Trophoblast cell (in vitro differentiated cells and primary cell): ENCODE measurements around the gene PPP2R2D.
A peak's percentile ranks its signal among the peaks of the same experiment; 100 is the strongest.

Experiments used
- DNase-seq, 2 donors: peaks; one replicate each; pipeline ENCODE4 v3.0.0-alpha.2; 2016
- H2AFZ ChIP-seq: 2 replicates; pipeline ENCODE4 v1.6.1; 2013; ENCODE audit warnings: low read length, moderate library complexity, mild to moderate bottlenecking; ENCODE audit not compliant: insufficient read depth, poor library complexity
- H2AK5ac ChIP-seq: 2 replicates; pipeline ENCODE4 v1.6.1; 2013; ENCODE audit warnings: mild to moderate bottlenecking, low read length
- H2BK120ac ChIP-seq: 2 replicates; pipeline ENCODE4 v1.6.1; 2013; ENCODE audit warnings: low read length, mild to moderate bottlenecking, moderate library complexity; ENCODE audit not compliant: insufficient read depth, poor library complexity
- H2BK12ac ChIP-seq: 2 replicates; pipeline ENCODE4 v1.6.1; 2013; ENCODE audit warnings: mild to moderate bottlenecking, low read length, moderate library complexity
- H2BK5ac ChIP-seq: 2 replicates; pipeline ENCODE4 v1.6.1; 2013; ENCODE audit warnings: low read length, low read depth, moderate library complexity, mild to moderate bottlenecking; ENCODE audit not compliant: poor library complexity
- H3K14ac ChIP-seq: 2 replicates; pipeline ENCODE4 v1.6.1; 2013; ENCODE audit warnings: mild to moderate bottlenecking, low read length
- H3K18ac ChIP-seq: 2 replicates; pipeline ENCODE4 v1.6.1; 2013; ENCODE audit warnings: mild to moderate bottlenecking, low read length
- H3K23ac ChIP-seq: 2 replicates; pipeline ENCODE4 v1.6.1; 2013; ENCODE audit warnings: low read length
- H3K27ac ChIP-seq: 2 replicates; pipeline ENCODE4 v1.5.1; 2013; ENCODE audit warnings: low read depth, mild to moderate bottlenecking, inconsistent platforms, low read length, moderate library complexity
- H3K27me3 ChIP-seq: 2 replicates; pipeline ENCODE4 v1.6.1; 2013; ENCODE audit warnings: inconsistent platforms, mild to moderate bottlenecking, low read length, moderate library complexity; ENCODE audit not compliant: insufficient read depth
- H3K36me3 ChIP-seq, 2 experiments: 1 replicate in 1 of 2; 2 replicates in 1 of 2; pipeline ENCODE4 v1.6.1; 2013; ENCODE audit warnings: low read length in 2 of 2, mild to moderate bottlenecking in 2 of 2, moderate library complexity in 1 of 2; ENCODE audit not compliant: insufficient read depth in 2 of 2, control insufficient read depth in 1 of 2
- H3K4ac ChIP-seq: 2 replicates; pipeline ENCODE4 v1.6.1; 2013; ENCODE audit warnings: low read depth, mild to moderate bottlenecking, low read length, moderate library complexity
- H3K4me1 ChIP-seq, 2 experiments: 1 replicate in 1 of 2; 2 replicates in 1 of 2; pipeline ENCODE4 v1.6.1; 2013; ENCODE audit warnings: low read length in 2 of 2, mild to moderate bottlenecking in 2 of 2, moderate library complexity in 1 of 2; ENCODE audit not compliant: insufficient read depth in 2 of 2, control insufficient read depth in 1 of 2
- H3K4me2 ChIP-seq: 2 replicates; pipeline ENCODE4 v1.6.1; 2013; ENCODE audit warnings: inconsistent platforms, mild to moderate bottlenecking, low read length, moderate library complexity
- H3K4me3 ChIP-seq: 2 replicates; pipeline ENCODE4 v1.5.1; 2013; ENCODE audit warnings: mild to moderate bottlenecking, low read depth, low read length, inconsistent platforms
- H3K79me1 ChIP-seq: one replicate; pipeline ENCODE4 v1.6.1; 2013; ENCODE audit warnings: low read length
- H3K79me2 ChIP-seq: 2 replicates; pipeline ENCODE4 v1.6.1; 2013; ENCODE audit warnings: low read length, mild to moderate bottlenecking; ENCODE audit not compliant: control insufficient read depth, insufficient read depth, poor library complexity
- H3K9ac ChIP-seq: 2 replicates; pipeline ENCODE4 v1.6.1; 2013; ENCODE audit warnings: mild to moderate bottlenecking, low read length
- H3K9me3 ChIP-seq: 2 replicates; pipeline ENCODE4 v1.6.1; 2013; ENCODE audit warnings: low read depth, mild to moderate bottlenecking, control low read depth, inconsistent platforms, low read length; ENCODE audit not compliant: insufficient read depth
- H4K12ac ChIP-seq: 2 replicates; pipeline ENCODE4 v1.6.1; 2013; ENCODE audit warnings: low read depth, mild to moderate bottlenecking, low read length, moderate library complexity
- H4K8ac ChIP-seq: 2 replicates; pipeline ENCODE4 v1.6.1; 2013; ENCODE audit warnings: low read depth, mild to moderate bottlenecking, low read length, moderate library complexity
- H4K91ac ChIP-seq: one replicate; pipeline ENCODE4 v1.6.1; 2013; ENCODE audit warnings: low read depth, mild to moderate bottlenecking, low read length, moderate library complexity
- WGBS: extraction: QIAGEN DNeasy Blood & Tissue Kit; methylation state at CpG from one replicate; pipeline ENCODE4 v1.1.7; 2013; ENCODE audit warnings: missing lambda C conversion rate; ENCODE audit not compliant: insufficient read length, insufficient coverage; ENCODE audit errors: extremely low coverage; 5-methylcytosine and 5-hydroxymethylcytosine counted together

The PPP2R2D gene

DNA sequence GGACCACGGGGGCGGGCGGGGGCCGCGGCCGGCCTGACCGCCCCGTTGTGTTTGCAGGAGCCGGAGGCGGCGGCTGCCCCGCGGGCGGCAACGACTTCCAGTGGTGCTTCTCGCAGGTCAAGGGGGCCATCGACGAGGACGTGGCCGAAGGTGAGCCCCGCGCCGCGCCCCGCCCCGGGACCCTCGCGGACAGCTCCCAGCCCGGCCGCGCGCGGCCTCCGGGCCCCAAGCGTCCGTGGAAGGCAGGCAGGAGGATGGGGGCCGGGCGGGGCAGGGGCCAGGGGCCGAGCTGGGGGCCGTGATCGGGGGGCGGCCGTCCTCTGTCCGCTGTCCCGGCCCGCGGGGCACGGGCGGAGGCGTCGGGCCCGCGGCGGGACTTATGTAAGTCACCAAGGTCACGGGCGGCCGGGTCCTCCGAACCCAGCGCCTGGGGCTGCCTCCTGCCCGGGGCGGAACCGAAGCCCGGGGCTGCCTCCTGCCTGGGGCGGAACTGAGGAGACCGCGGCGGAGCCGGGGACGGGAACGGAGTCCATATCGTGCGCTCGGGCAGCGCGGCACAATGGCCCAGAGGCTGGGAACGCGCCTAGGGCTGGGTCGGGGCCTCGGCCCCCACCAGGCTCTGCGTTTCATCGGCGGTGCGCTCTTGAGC, 497 bp downstream of the PPP2R2D start:
- peak overlapping the region; percentile 93 for H3K9ac ChIP-seq
- peaks cover 7 to 8% of the 10 kb centered on the region in 2 experiments for H3K36me3 ChIP-seq
- H3K4me1 ChIP-seq: peaks cover 12 to 15% of the 10 kb centered on the region in 2 experiments
- no peaks in the 10 kb centered on the region for H3K27me3 ChIP-seq
- H2AFZ ChIP-seq: peak overlapping the region; percentile 62
- H4K8ac ChIP-seq: peak overlapping the region; percentile 94
- WGBS: no CpG with 5 or more reads among the region's 83 CpGs
- no peak overlapping the region for H3K23ac ChIP-seq
- peak overlapping the region; percentile 51 for H3K27ac ChIP-seq
- peak overlapping the region; percentile 97 for H3K18ac ChIP-seq
- peak overlapping the region; percentile 98 for H3K4ac ChIP-seq
- H3K79me2 ChIP-seq: peaks cover 22% of the 10 kb centered on the region
- H2AK5ac ChIP-seq: peak overlapping the region; percentile 92
- no peaks in the 10 kb centered on the region for H3K9me3 ChIP-seq
- peaks cover 11% of the 10 kb centered on the region for H3K79me1 ChIP-seq
- no peak overlapping the region for H2BK12ac ChIP-seq
- peak overlapping the region; percentile 92 for H2BK120ac ChIP-seq
- H4K12ac ChIP-seq: peak overlapping the region; percentile 76
- peak overlapping the region; percentile 77 for H2BK5ac ChIP-seq
- H4K91ac ChIP-seq: peak overlapping the region; percentile 90
- peak overlapping the region; percentile 75 for H3K4me2 ChIP-seq
- peak overlapping the region; percentile 99 for H3K14ac ChIP-seq
- H3K4me3 ChIP-seq: peak overlapping the region; percentile 94
- peak; percentile 17 to 68 for DNase-seq

DNA sequence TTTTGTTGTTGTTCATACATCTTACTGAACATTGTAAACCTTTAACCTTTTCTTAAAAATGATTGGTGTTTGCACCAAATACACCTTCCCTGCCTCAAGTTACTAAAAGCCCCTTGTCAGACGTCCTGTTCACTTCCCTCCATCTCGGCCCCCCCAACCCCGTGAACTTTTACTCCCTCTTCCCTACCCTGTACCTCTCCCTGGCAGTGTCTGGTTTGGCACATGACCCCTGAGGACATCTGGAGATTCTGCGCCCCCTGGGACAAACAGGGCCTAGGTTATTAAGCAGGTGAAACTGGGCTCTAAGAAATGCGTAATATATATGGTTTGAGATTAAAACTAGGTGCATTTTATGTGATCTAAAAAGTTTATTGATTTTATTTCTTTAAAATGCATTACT, 1.4 kb downstream of the PPP2R2D start:
- no peak overlapping the region for H2AK5ac ChIP-seq
- H4K8ac ChIP-seq: no peak overlapping the region
- no peak overlapping the region for H3K9ac ChIP-seq
- peaks cover 22% of the 10 kb centered on the region for H3K79me2 ChIP-seq
- H3K4me3 ChIP-seq: no peak overlapping the region
- H3K79me1 ChIP-seq: peaks cover 11% of the 10 kb centered on the region
- DNase-seq: no peak
- no peak overlapping the region for H3K14ac ChIP-seq
- H3K36me3 ChIP-seq: peaks cover 7 to 10% of the 10 kb centered on the region in 2 experiments
- H2AFZ ChIP-seq: no peak overlapping the region
- no CpG with 5 or more reads among the region's 5 CpGs for WGBS
- H3K27ac ChIP-seq: no peak overlapping the region
- no peak overlapping the region for H4K12ac ChIP-seq
- H2BK12ac ChIP-seq: no peak overlapping the region
- H2BK5ac ChIP-seq: no peak overlapping the region
- no peak overlapping the region for H3K23ac ChIP-seq
- H3K4me2 ChIP-seq: peak overlapping the region; percentile 75
- H2BK120ac ChIP-seq: no peak overlapping the region
- H3K18ac ChIP-seq: no peak overlapping the region
- peaks cover 12 to 15% of the 10 kb centered on the region in 2 experiments for H3K4me1 ChIP-seq
- H3K27me3 ChIP-seq: no peaks in the 10 kb centered on the region
- H4K91ac ChIP-seq: no peak overlapping the region
- H3K9me3 ChIP-seq: no peaks in the 10 kb centered on the region
- H3K4ac ChIP-seq: peak overlapping the region; percentile 96

DNA sequence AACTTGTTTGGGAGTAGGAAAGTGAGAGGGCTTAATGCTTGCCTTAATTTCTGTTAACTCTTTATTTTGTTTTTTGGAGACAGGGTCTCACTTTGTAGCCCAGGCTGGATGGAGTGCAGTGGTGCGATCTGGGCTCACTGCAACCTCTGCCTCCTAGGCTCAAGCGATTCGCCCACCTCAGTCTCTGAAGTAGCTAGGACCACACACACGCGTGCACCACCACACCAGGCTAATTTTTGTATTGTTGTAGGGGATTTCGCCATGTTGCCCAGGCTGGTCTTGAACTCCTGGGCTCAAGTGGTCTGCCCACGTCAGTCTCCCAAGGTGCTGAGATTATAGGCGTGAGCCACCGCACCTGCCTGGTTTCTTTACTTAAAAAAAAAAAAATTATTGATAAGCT, 1.9 kb downstream of the PPP2R2D start:
- no peak overlapping the region for H3K18ac ChIP-seq
- H3K4me1 ChIP-seq: peaks cover 12% of the 10 kb centered on the region in 2 experiments
- WGBS: no CpG with 5 or more reads among the region's 9 CpGs
- H3K27ac ChIP-seq: no peak overlapping the region
- DNase-seq: no peak
- no peak overlapping the region for H4K12ac ChIP-seq
- no peak overlapping the region for H3K4me3 ChIP-seq
- H3K79me2 ChIP-seq: peaks cover 22% of the 10 kb centered on the region
- no peak overlapping the region for H4K91ac ChIP-seq
- H2BK12ac ChIP-seq: no peak overlapping the region
- no peaks in the 10 kb centered on the region for H3K9me3 ChIP-seq
- H4K8ac ChIP-seq: no peak overlapping the region
- no peak overlapping the region for H2AK5ac ChIP-seq
- H2BK5ac ChIP-seq: no peak overlapping the region
- no peak overlapping the region for H3K9ac ChIP-seq
- H2AFZ ChIP-seq: peak overlapping the region; percentile 25
- peaks cover 7 to 10% of the 10 kb centered on the region in 2 experiments for H3K36me3 ChIP-seq
- H3K4ac ChIP-seq: peak overlapping the region; percentile 93
- H3K27me3 ChIP-seq: no peaks in the 10 kb centered on the region
- no peak overlapping the region for H2BK120ac ChIP-seq
- no peak overlapping the region for H3K14ac ChIP-seq
- H3K4me2 ChIP-seq: no peak overlapping the region
- H3K79me1 ChIP-seq: peaks cover 11% of the 10 kb centered on the region
- no peak overlapping the region for H3K23ac ChIP-seq

DNA sequence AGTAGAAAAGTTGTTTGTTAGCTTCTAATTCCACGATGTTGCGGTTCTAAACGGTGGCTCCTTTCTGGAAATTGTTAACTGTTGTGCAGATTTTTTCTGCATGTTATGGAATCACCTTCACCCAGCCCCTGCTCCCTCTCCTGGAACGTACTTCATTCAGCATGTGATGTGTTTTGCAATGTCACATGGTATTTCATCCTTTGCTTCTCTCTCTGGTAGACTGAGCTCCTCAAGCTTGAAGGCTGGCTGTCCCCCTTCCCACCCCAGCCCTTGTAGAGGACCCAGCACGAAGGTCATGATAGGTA, 4.4 kb downstream of the PPP2R2D start:
- Histone ChIP-seq H2AK5ac (no peak overlapping the region), H3K79me1 (peaks cover 8% of the 10 kb centered on the region), H3K14ac (no peak overlapping the region), H2BK5ac (no peak overlapping the region), H3K36me3 (peaks cover 14 to 20% of the 10 kb centered on the region in 2 experiments), H3K9ac (no peak overlapping the region), H2AFZ (no peak overlapping the region), H3K27me3 (no peaks in the 10 kb centered on the region), H3K4me2 (no peak overlapping the region), H3K18ac (no peak overlapping the region), H3K4ac (peak overlapping the region; percentile 13), H3K4me1 (peaks cover 8 to 12% of the 10 kb centered on the region in 2 experiments), H3K79me2 (peaks cover 26% of the 10 kb centered on the region), H3K4me3 (no peak overlapping the region), H2BK120ac (no peak overlapping the region), H3K27ac (no peak overlapping the region), H4K8ac (no peak overlapping the region), H2BK12ac (no peak overlapping the region), H3K23ac (no peak overlapping the region), H4K12ac (no peak overlapping the region), H4K91ac (no peak overlapping the region), H3K9me3 (no peaks in the 10 kb centered on the region)
- no peak for DNase-seq
- no CpG with 5 or more reads among the region's 5 CpGs for WGBS
